Omental fat pad (tissue), 4 donors: Measurements from ENCODE around the gene C1QL1. TPM values are rescaled to one million over a fixed set of nuclear protein-coding genes. Genes with fewer than 3 reads are reported as not detected.

Source experiments
- ATAC-seq: fragments of 150-250 bp; one replicate; pipeline ENCODE4 v1.9.1; 2016; ENCODE audit warnings: mild to moderate bottlenecking, moderate library complexity; ENCODE audit not compliant: low FRiP score
- DNase-seq: peaks from one replicate; pipeline ENCODE4 v3.0.0-alpha.2; 2019; ENCODE audit warnings: low spot score
- CTCF ChIP-seq, 3 donors: fragments of 450-650 bp; IDR thresholded peaks; one replicate each; pipeline ENCODE4 v1.5.1; 2016 to 2017; ENCODE audit warnings: antibody characterized with exemption in 3 of 3, mild to moderate bottlenecking in 3 of 3, moderate library complexity in 2 of 3
- total RNA-seq, 4 donors: library from RNA; depleted of rRNA; stranded (reverse); fragments of >200 nt; gene quantifications; one replicate each; pipeline ENCODE4 v1.1.0, GENCODE V29; 2016

C1QL1 gene
- total RNA-seq, 4 donors from 2014 or later = 9.2 to 24.2 (median 10.4) TPM; not detected in 1

- no peak for TF ChIP-seq CTCF (IDR thresholded peaks at IDR 0.05)
- ATAC-seq (no peak), DNase-seq (no peak)
Measured at GRCh38 chr17:44999433-44999832, 31.3 kb upstream of the C1QL1 start.

- ATAC-seq (no peak), DNase-seq (no peak)
- no peak for TF ChIP-seq CTCF (IDR thresholded peaks at IDR 0.05)
Measured at GRCh38 chr17:44998646-44999045, 30.5 kb upstream of the C1QL1 start.

- no peak for ATAC-seq
- no peak for TF ChIP-seq CTCF (IDR thresholded peaks at IDR 0.05)
Measured at GRCh38 chr17:44997733-44998520, 29.8 kb upstream of the C1QL1 start.

GRCh38 chr17:44996304-44996703, 28.2 kb upstream of the C1QL1 start:
- no peak for TF ChIP-seq CTCF (IDR thresholded peaks at IDR 0.05)
- no peak for ATAC-seq
- DNase-seq = no peak

More at GRCh38 chr17:44997733-44998520, 29.8 kb upstream of the C1QL1 start:
- DNase-seq = no peak

- ATAC-seq (no peak), DNase-seq (no peak)
- no peak for TF ChIP-seq CTCF (IDR thresholded peaks at IDR 0.05)
Measured at GRCh38 chr17:44995436-44996001, 27.4 kb upstream of the C1QL1 start.

- DNase-seq = no peak
- ATAC-seq = no peak
- no peak for TF ChIP-seq CTCF (IDR thresholded peaks at IDR 0.05)
Measured at GRCh38 chr17:44992242-44992939, 24.3 kb upstream of the C1QL1 start.
